Calu3 (cell line): ENCODE results near the gene CDC73. TPM values are rescaled to one million over a fixed set of nuclear protein-coding genes. Genes with fewer than 3 reads are reported as not detected.

ENCODE experiments used
- BruUV-seq: library from RNA; stranded (reverse); fragments of 400-500 nt; replicated peaks from 2 replicates; lab custom pipeline; 2021; lab: Mats Ljungman, UMichigan
- CTCF ChIA-PET: fragments of 300-600 bp; sonication (Branson Sonifier 250); formaldehyde crosslinking; loops from one replicate; lab custom pipeline; 2022; ENCODE audit warnings: antibody characterized with exemption; lab: Charles Lee
- DNase-seq: peaks from one replicate; pipeline ENCODE4 v3.0.0; 2022
- H3K27ac Mint-ChIP-seq: one replicate; pipeline ENCODE4 v1.8.0; 2022; ENCODE audit warnings: mixed read lengths; ENCODE audit not compliant: unreplicated experiment
- H3K27me3 Mint-ChIP-seq: one replicate; pipeline ENCODE4 v1.8.0; 2022; ENCODE audit warnings: mixed read lengths; ENCODE audit not compliant: unreplicated experiment
- H3K36me3 Mint-ChIP-seq: one replicate; pipeline ENCODE4 v1.8.0; 2022; ENCODE audit warnings: mild to moderate bottlenecking, moderate library complexity, mixed read lengths; ENCODE audit not compliant: insufficient read depth, unreplicated experiment
- H3K4me1 Mint-ChIP-seq: one replicate; pipeline ENCODE4 v1.8.0; 2022; ENCODE audit warnings: mild to moderate bottlenecking, low read depth, mixed read lengths; ENCODE audit not compliant: unreplicated experiment
- H3K4me3 Mint-ChIP-seq: one replicate; pipeline ENCODE4 v1.8.0; 2022; ENCODE audit warnings: mild to moderate bottlenecking, low read depth, moderate library complexity, mixed read lengths; ENCODE audit not compliant: unreplicated experiment
- H3K9me3 Mint-ChIP-seq: one replicate; pipeline ENCODE4 v1.8.0; 2022; ENCODE audit warnings: low read depth, mixed read lengths; ENCODE audit not compliant: unreplicated experiment
- intact Hi-C: fragments of 100-400 bp; cut with micrococcal nuclease; formaldehyde crosslinking; loops from one replicate; pipeline ENCODE4 v1.10.0; 2022; ENCODE audit not compliant: unreplicated experiment
- total RNA-seq: library from RNA; stranded (reverse); gene quantifications from 2 replicates; pipeline ENCODE4 v1.2.3, GENCODE V29; 2022
- TF ChIP-seq, protein P1 (sequence below): fragments of 200-600 bp; IDR thresholded peaks from one replicate; pipeline ENCODE4 v1.8.0; 2022; ENCODE audit warnings: antibody characterized with exemption; ENCODE audit not compliant: unreplicated experiment

CDC73 gene
- total RNA-seq, 1 experiment from 2014 or later, result 75.2 TPM

DNA sequence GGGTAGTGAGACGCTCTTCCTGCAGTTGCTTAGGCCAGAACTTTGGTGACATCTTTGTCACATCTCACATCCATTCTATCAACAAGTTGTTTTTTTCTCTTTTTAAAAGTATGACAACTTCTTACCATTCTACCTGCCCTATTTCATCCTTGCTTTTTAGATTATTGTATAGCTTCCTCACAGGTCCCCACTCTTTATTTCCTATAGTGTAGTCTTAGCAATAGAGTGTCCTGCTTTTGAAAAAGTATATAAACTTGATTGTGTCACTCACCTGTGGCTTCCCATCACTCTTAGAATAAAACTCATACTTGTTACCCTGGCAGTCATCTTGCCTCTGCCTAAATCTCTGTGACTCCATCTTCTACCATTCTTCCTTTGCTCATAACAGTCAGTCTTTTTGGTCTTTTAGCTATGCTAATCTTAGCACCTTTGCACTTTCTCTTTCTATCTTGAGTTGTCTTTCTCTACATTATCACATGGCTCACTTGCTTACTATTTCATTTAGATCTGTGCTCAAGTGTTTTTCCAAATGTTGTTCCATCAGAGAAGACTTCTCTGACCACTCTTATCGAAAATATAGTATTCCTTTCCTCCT, 9.5 kb downstream of the CDC73 start:
- peaks cover 30% of the 10 kb centered on the region for H3K36me3 Mint-ChIP-seq
- CTCF ChIA-PET, result interaction anchor here (0.6 kb wide), 1 partner anchor 20 kb away, joined by 4 read pairs; no protein-coding TSS in a partner anchor
- no peaks in the 10 kb centered on the region for H3K27me3 Mint-ChIP-seq
- no peak for DNase-seq
- no peak overlapping the region for H3K27ac Mint-ChIP-seq
- H3K9me3 Mint-ChIP-seq, result no peaks in the 10 kb centered on the region
- no TSS peak for BruUV-seq
- H3K4me3 Mint-ChIP-seq, result no peak overlapping the region
- TF ChIP-seq, protein P1, sequence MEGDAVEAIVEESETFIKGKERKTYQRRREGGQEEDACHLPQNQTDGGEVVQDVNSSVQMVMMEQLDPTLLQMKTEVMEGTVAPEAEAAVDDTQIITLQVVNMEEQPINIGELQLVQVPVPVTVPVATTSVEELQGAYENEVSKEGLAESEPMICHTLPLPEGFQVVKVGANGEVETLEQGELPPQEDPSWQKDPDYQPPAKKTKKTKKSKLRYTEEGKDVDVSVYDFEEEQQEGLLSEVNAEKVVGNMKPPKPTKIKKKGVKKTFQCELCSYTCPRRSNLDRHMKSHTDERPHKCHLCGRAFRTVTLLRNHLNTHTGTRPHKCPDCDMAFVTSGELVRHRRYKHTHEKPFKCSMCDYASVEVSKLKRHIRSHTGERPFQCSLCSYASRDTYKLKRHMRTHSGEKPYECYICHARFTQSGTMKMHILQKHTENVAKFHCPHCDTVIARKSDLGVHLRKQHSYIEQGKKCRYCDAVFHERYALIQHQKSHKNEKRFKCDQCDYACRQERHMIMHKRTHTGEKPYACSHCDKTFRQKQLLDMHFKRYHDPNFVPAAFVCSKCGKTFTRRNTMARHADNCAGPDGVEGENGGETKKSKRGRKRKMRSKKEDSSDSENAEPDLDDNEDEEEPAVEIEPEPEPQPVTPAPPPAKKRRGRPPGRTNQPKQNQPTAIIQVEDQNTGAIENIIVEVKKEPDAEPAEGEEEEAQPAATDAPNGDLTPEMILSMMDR, result no peak
- intact Hi-C loops, result no loop called here
- no peaks in the 10 kb centered on the region for H3K4me1 Mint-ChIP-seq

- H3K9me3 Mint-ChIP-seq, result no peaks in the 10 kb centered on the region
- peaks cover 32% of the 10 kb centered on the region for H3K36me3 Mint-ChIP-seq
- no peak overlapping the region for H3K27ac Mint-ChIP-seq
- no TSS peak for BruUV-seq
- H3K4me1 Mint-ChIP-seq, result no peaks in the 10 kb centered on the region
- TF ChIP-seq, protein P1, result no peak
- CTCF ChIA-PET, result no interaction called here
- H3K4me3 Mint-ChIP-seq, result no peak overlapping the region
- H3K27me3 Mint-ChIP-seq, result no peaks in the 10 kb centered on the region
- intact Hi-C loops, result no loop called here
- DNase-seq, result no peak
These were observed 18.4 kb downstream of the CDC73 start for GRCh38 chr1:193140254-193140653.

DNA sequence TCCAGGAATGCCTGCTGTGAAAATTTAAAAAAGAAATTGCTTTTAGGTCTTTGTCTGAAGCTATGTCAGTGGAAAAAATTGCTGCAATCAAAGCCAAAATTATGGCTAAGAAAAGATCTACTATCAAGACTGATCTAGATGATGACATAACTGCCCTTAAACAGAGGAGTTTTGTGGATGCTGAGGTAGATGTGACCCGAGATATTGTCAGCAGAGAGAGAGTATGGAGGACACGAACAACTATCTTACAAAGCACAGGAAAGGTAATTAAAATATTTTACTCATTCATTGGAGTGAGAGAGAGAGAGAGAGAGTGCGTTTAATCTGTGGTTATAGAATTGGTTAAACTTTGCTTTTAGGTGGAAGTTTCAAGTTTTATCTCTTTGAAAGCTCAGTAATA, 20.0 kb downstream of the CDC73 start:
- TF ChIP-seq, protein P1, result no peak
- H3K4me1 Mint-ChIP-seq, result no peaks in the 10 kb centered on the region
- BruUV-seq, result no TSS peak
- no peak overlapping the region for H3K4me3 Mint-ChIP-seq
- no peak overlapping the region for H3K27ac Mint-ChIP-seq
- peaks cover 32% of the 10 kb centered on the region for H3K36me3 Mint-ChIP-seq
- intact Hi-C loops, result loop anchor here (2.0 kb wide), 1 partner anchor 1153 kb away; no protein-coding TSS in a partner anchor
- DNase-seq, result no peak
- no peaks in the 10 kb centered on the region for H3K27me3 Mint-ChIP-seq
- CTCF ChIA-PET, result interaction anchor here (1.0 kb wide), 1 partner anchor 40 kb away, joined by 3 read pairs; no protein-coding TSS in a partner anchor
- H3K9me3 Mint-ChIP-seq, result no peaks in the 10 kb centered on the region

DNA sequence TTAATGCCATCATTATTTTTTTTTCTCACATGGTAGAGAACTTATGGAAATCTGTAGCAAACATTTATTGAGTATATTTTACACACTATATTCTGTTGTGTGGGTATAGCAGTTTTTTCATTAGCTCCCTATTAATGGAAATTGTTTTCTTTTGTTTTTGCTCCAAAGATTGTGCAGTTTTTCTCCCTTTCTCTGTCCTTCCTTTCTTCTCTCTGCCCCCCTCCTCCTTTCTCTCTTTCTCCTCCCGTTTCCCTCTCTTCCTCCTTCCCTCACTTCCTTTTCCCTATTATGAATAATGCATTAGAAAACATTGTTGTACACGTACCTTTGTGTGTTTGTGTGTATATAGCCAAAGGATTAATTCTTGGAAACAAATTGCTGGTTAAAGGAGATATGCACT, 20.6 kb downstream of the CDC73 start:
- H3K36me3 Mint-ChIP-seq, result peaks cover 38% of the 10 kb centered on the region
- intact Hi-C loops, result loop anchor here (2.0 kb wide), 1 partner anchor 1152 kb away; no protein-coding TSS in a partner anchor
- no peaks in the 10 kb centered on the region for H3K9me3 Mint-ChIP-seq
- DNase-seq, result no peak
- H3K4me3 Mint-ChIP-seq, result no peak overlapping the region
- no TSS peak for BruUV-seq
- no peaks in the 10 kb centered on the region for H3K4me1 Mint-ChIP-seq
- no peaks in the 10 kb centered on the region for H3K27me3 Mint-ChIP-seq
- CTCF ChIA-PET, result interaction anchor here (0.6 to 1.0 kb wide), 2 partner anchors 21 to 40 kb away, joined by 3 to 6 read pairs; no protein-coding TSS in a partner anchor
- TF ChIP-seq, protein P1, result no peak
- H3K27ac Mint-ChIP-seq, result no peak overlapping the region
